ENCODE data around the gene TRAK1. TPM values are rescaled to one million over a fixed set of nuclear protein-coding genes. Genes with fewer than 3 reads are reported as not detected.

The TRAK1 gene
- total and polyA plus RNA-seq, 4 donors, result 18.2 to 65.4 (median 32.5) TPM

DNA sequence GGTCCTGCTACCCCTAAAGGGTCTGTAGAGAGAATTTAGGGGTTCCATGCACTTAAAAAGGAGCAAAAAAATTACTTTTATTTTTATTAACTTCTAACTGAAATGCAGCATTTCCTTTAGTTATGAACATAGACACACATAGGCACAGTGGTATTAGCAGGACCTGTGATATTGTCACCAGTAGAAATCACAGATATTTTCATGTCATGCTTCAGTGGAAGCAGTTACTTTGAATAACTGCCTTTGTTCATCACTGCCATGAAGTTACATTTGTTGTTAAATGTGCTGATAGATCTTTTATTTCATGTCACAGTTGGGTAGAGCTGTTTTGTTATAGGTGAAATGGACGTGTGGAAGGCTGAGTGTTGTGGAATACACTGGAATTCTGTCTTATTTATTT, 37.4 kb downstream of the TRAK1 start:
- peaks cover 0 to 8% (median 2%) of the 10 kb centered on the region in 4 donors for H3K36me3 ChIP-seq (ENCODE audit: control insufficient read depth in 4 of 4, insufficient read depth in 4 of 4, low read length in 4 of 4)
- no peak overlapping the region for H3K27ac ChIP-seq (ENCODE audit: low read depth in 1 of 2, low read length in 1 of 2)
- DNase-seq (no peak), ATAC-seq (ENCODE audit: insufficient read depth, low FRiP score) (no peak)
- H3K27me3 ChIP-seq (ENCODE audit: control insufficient read depth in 3 of 3, insufficient read depth in 3 of 3, low read length in 2 of 3), result no peaks in the 10 kb centered on the region
- no peak overlapping the region for H3K9ac ChIP-seq (ENCODE audit: insufficient read depth in 1 of 2, low read length in 2 of 2)
- WGBS, 2 donors, result 73 to 77% methylated on average over 1 of the region's 1 CpG
- H3K9me3 ChIP-seq (ENCODE audit: control insufficient read depth in 4 of 4, insufficient read depth in 3 of 4, low read length in 3 of 4), result no peaks in the 10 kb centered on the region
- no peak for TF ChIP-seq CTCF (IDR thresholded peaks at IDR 0.05; ENCODE audit: control extremely low read depth, extremely low read depth)
- no peak overlapping the region for H3K4me3 ChIP-seq
- H3K4me1 ChIP-seq (ENCODE audit: control insufficient read depth in 5 of 5, insufficient read depth in 5 of 5, low read length in 5 of 5), result peaks cover 0 to 12% (median 0%) of the 10 kb centered on the region in 5 donors

DNA sequence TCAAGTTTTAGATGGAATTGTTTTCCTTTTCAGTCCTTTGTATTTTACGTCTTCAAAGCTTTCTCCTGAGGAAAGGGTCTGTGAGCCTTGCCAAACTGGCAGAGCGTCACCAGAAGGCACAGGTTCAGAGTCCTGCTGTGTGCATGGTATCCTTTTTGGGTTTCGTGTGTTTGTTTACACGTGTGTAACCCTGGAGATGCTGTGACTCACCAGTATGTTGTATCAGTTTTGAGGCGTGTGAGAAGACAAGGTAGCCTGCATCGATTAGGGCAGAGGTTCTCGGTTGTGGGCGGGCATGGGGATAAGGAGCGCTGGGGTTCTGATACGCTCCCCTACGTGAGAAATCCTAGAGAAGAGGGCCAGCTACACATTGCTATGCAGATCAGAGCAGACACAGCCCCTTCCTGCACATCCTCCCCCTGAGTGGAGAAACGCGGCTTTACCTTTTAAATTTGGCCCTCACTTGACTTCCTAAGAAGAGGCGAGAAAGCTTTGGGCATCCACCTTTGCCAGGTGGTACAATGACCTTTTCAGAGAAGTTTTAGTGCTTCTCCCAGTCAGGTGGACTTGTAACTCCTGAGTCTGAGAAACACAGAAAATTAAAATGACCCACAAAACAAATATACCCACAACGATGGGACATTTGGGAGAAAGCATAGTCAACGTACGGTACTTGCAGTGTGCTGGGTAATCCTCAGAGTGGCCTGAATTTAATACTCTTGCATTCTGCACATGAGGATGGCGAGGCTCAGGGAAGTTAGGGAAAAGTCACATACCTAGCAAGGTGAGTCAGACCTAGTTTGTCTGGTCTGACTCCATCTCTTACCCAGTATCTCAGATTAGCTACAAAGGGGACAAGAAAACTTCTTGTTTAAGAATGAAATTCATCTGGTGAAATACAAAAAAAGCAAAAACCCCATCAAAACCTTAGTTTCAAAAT, 38.1 kb downstream of the TRAK1 start:
- no peak for DNase-seq
- Histone ChIP-seq H3K4me1 (ENCODE audit: control insufficient read depth in 5 of 5, insufficient read depth in 5 of 5, low read length in 5 of 5) (peaks cover 0 to 11% (median 0%) of the 10 kb centered on the region in 5 donors), H3K27me3 (ENCODE audit: control insufficient read depth in 3 of 3, insufficient read depth in 3 of 3, low read length in 2 of 3) (no peaks in the 10 kb centered on the region), H3K9ac (ENCODE audit: insufficient read depth in 1 of 2, low read length in 2 of 2) (no peak overlapping the region), H3K4me3 (no peak overlapping the region), H3K36me3 (ENCODE audit: control insufficient read depth in 4 of 4, insufficient read depth in 4 of 4, low read length in 4 of 4) (peaks cover 0 to 8% (median 2%) of the 10 kb centered on the region in 4 donors), H3K9me3 (ENCODE audit: control insufficient read depth in 4 of 4, insufficient read depth in 3 of 4, low read length in 3 of 4) (no peaks in the 10 kb centered on the region), H3K27ac (ENCODE audit: low read depth in 1 of 2, low read length in 1 of 2) (peak overlapping the region; percentile 32 to 38)
- 84 to 91% methylated on average over 18 of the region's 18 CpGs for WGBS, 2 donors
- no peak for ATAC-seq (ENCODE audit: insufficient read depth, low FRiP score)
- TF ChIP-seq CTCF (IDR thresholded peaks at IDR 0.05; ENCODE audit: control extremely low read depth, extremely low read depth), result no peak

GRCh38 chr3:42130007-42130328, 38.8 kb downstream of the TRAK1 start:
- Histone ChIP-seq H3K9me3 (ENCODE audit: control insufficient read depth in 4 of 4, insufficient read depth in 3 of 4, low read length in 3 of 4) (no peaks in the 10 kb centered on the region), H3K36me3 (ENCODE audit: control insufficient read depth in 4 of 4, insufficient read depth in 4 of 4, low read length in 4 of 4) (peaks cover 0 to 8% (median 2%) of the 10 kb centered on the region in 4 donors), H3K27ac (ENCODE audit: low read depth in 1 of 2, low read length in 1 of 2) (no peak overlapping the region), H3K27me3 (ENCODE audit: control insufficient read depth in 3 of 3, insufficient read depth in 3 of 3, low read length in 2 of 3) (no peaks in the 10 kb centered on the region), H3K9ac (ENCODE audit: insufficient read depth in 1 of 2, low read length in 2 of 2) (no peak overlapping the region), H3K4me3 (no peak overlapping the region), H3K4me1 (ENCODE audit: control insufficient read depth in 5 of 5, insufficient read depth in 5 of 5, low read length in 5 of 5) (peaks cover 0 to 5% (median 0%) of the 10 kb centered on the region in 5 donors)
- WGBS, 2 donors, result 83 to 88% methylated on average over 1 of the region's 1 CpG
- TF ChIP-seq CTCF (IDR thresholded peaks at IDR 0.05; ENCODE audit: control extremely low read depth, extremely low read depth), result no peak
- ATAC-seq (ENCODE audit: insufficient read depth, low FRiP score), result no peak
- DNase-seq, result no peak

Data from lung (tissue), 12 donors.